ENCODE measurements around the gene ALDH1A2.

The ALDH1A2 gene

DNA sequence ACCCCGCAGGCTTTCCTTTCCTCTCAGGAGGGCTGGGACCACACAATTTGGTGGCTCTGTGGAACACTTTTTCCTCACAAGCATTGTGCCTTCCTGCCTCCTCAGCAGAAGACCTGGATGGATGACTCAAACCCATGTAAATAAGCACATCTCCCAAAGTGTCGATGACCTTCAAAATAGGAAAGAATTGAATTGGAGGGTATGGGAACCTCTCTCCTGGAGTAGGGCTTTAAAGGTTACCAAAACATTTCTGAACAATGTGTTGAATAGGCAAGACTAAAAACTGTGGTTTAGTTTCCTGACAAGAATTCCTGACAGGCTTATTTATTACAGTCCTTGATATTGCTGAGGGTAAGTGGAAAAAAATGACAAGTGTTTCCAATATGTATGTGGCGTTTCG is 118.2 kb downstream of the ALDH1A2 start:
- DNase-seq (ENCODE audit: low spot score) (no peak), FAIRE-seq (no peak)

DNA sequence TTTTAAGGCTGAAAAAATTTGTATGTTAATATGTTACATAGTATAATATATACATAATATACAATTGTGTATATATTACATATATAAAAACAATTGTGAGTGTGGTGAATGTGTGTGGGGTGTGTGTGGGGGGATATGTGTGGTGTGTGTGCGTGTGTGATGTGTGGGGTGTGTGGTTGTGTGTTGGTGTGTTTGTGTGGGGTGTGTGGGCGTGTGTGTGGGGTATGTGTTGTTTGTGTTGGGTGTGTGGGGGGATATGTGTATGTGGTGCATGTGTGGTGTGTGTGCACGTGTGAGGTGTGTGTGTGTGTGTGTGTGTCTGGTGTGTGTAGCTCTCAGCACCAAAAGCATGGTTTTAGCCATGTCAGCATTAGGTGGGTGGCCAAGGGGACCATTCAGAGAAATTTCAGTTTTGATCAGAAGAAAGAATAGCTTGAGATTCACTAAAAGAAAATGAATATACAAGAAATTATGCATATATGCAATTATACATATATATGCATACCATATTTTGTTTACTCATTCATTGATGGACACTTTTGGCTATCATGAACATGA is 118.9 kb downstream of the ALDH1A2 start:
- DNase-seq (ENCODE audit: low spot score) = no peak
- peak; percentile 96 for FAIRE-seq

DNA sequence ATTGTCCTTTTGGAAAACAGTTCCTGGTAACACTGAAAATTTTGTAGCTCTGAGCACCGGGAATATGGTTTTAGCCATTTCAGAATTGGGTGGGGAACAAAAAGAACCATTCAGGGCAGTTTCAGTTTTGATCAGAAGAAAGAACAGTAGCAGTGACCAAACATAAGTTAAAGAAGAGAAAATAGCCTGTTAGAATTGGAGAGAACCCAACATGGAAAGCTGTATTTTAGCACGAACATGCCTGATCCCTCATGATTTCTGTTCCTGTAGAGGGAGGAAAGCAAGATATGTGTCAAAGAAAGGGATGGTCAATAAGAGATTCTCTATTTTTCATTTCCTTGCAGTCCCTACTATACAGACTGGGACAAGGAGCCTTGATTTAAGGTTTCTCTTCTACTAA is 119.9 kb downstream of the ALDH1A2 start:
- FAIRE-seq (no peak), DNase-seq (ENCODE audit: low spot score) (no peak)

DNA sequence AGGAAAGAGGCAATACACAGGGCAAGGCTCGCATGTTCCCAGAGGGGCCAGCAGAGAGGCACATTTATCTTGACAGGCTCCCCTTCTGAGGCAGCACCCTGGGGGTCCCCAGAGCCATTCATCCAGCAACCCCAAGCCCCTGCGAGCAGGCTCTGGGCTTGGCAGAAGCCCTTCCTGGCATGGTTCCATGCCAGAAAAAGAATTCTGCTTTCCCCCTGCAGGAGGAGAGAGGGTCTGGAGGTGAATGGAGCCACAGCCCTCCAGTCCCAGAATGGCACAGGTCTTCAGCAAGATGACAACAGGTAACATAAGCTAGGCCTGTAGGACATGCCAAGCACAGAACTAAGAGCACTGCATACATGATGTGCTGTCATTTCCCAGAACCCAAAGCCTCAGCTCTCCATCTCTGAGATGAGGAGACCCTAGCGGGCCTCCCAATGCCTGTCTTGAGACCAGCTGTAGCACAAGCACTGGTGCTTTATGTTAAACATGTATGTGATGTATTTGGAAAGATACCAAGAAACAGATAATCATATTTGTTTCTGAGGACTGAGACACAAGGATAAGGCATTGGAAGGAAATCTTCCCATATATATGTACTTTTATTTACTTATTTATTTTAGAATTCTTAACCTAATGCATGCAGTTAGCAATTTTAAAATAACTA is 121.6 kb downstream of the ALDH1A2 start:
- FAIRE-seq = no peak
- no peak for DNase-seq (ENCODE audit: low spot score)

DNA sequence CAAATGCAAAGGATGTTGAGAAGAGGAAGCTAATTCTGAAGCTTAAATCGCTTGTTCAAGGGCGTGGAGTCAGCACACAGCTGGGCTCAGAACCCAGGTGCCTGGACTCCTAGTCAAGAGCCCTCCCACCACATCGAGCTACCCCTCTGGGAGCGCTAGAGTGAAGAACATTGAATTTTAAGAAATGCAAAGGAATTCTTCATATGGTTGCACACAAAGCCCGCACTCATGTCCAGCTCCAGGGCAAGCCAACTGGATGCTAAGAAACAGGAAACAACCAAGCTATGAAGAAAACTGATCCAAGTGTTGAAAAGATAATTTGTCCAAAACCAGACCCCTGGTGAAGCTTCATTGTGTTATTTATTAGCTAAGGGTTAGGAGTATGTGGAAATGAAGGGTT is 122.3 kb downstream of the ALDH1A2 start:
- no peak for FAIRE-seq
- no peak for DNase-seq (ENCODE audit: low spot score)

DNA sequence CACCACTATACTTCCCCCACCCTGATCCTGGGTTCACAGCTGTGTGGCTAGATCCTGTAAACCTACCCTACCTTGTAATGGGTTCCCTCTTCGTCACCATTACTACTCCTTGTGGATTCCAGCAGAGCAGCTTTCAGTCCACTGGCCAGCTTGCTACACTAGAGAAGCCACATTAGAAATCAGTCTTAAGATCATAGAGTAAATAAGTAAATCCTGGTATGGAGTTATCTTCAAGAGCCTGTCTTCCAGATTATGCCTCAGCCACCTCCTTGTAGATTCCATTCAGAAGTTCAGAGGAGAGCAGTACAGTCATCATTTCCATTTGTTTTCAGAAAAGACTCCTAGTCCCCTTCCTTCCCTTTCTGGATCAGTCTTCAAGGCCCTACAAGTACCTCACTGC is 123.7 kb downstream of the ALDH1A2 start:
- no peak for DNase-seq (ENCODE audit: low spot score)
- FAIRE-seq = no peak

DNA sequence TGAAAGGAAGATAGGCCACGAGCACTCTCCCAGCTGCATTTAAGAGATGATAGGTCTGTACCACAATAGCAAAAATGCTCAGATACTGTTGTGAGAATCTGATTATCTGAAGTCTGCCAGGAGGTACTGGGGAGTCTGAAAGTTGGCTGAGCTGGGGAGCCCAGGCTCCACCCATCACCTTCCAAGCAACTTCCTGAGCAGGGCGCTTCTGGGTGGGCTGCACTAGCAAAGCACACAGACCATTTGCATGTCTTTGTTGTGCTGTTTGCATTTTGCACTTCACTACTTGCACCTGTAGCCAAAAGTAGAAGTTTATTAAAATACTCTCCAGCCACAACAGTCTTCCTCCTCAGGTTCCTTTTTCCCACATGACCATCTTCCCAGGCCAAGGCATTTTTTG is 133.2 kb downstream of the ALDH1A2 start:
- no peak for DNase-seq (ENCODE audit: low spot score)
- FAIRE-seq = no peak

DNA sequence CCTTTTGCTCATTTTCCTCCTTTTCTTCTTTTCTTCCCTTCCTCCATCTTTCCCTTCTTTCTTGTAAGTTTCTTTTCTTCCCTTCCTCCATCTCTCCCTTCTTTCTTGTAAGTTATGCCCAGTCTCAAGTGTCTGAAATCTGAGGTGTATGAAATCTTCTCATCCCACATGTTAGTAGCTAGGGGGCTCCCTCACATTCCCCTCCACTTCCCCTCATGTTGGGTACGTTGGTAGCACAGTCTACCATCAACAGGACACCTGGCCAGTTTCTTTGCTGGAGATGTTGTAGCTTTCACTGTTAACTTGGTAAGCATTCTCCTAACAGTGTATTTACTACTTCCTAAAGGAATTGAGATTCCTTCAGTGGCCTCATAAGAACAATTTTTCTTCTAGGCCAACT is 133.9 kb downstream of the ALDH1A2 start:
- no peak for FAIRE-seq
- DNase-seq (ENCODE audit: low spot score) = no peak

DNA sequence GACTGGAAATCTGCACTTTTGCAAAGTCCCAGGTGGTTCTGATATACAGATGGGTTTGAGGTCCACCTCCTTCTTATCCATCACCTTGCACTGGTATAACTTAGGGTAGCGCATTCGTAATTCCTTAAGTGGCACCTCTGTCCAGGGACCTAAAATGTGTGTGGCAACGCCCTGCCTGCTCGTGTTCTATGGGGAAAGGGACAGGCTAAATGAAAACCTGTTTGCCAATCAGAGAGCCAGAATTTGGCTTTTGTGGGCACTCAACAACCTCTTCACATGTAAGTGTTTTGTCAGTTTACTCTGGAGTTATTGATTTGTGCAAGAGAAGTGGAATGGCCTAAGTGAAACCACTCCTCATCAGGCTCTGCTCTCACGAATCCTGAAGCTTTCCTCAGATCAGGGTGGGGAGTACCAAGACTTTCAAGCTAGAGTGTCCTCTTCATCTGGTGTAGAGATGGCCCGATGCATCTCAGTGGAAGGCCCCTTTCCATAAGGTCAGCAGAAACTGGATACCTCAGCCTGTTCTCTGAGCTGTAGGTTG is 138.3 kb downstream of the ALDH1A2 start:
- FAIRE-seq (no peak), DNase-seq (ENCODE audit: low spot score) (no peak)

DNA sequence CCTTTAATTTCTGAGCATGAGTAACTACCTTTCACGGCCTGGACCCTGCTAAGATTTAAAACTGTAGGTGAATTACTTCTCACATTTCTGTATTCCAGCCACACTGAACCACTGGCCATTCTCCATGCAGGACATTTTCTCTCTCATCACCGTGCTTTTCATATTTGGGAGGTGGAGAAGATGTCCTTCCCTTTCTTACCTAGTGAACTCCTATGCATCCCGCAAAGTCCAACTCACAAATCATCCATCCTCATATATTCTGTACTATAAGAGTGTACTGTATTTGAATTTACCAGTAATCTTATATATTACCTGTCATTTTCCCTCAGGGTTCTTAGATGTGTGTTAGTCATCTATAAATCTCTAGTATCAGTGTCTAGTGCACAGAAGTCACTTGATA is 139.9 kb downstream of the ALDH1A2 start:
- no peak for FAIRE-seq
- DNase-seq (ENCODE audit: low spot score) = no peak

DNA sequence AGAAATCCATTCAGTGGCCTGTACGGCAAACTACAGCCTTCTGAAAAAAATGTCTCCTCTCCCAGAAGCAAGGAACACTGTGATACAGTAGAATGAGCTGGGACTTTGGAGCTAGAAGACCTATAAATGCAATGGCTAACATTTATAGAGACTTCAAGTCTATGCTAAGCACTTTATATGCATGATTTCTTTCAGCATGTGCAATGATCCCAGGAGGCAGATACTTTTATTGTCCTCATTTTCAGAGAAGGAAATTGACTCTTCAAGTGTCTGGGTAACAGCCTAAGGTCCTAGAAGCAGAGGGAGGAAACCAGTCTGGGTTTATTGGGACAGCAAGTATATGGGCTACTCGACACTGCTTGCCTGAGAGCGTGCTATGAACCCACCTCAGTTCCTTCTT is 140.9 kb downstream of the ALDH1A2 start:
- FAIRE-seq (no peak), DNase-seq (ENCODE audit: low spot score) (no peak)

DNA sequence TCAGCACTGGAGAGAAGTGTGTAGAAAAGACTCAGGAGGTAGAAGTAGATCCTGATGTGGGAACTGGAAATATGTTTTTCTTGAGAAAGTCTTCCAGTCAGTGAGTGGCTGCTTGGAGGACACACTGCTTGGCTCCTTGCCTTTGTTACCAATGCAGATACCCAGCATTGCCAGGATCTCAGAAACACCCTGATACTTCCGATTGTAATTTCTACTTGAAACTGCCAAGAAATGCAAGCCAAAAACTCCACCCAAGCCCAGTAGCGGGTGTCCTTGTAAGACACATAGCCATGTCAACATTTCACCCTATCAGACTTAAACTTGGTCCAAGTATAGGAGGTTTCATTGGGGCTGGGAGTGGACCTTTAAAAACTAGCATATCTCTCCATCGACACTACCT is 141.8 kb downstream of the ALDH1A2 start:
- DNase-seq (ENCODE audit: low spot score) = no peak
- no peak for FAIRE-seq

DNA sequence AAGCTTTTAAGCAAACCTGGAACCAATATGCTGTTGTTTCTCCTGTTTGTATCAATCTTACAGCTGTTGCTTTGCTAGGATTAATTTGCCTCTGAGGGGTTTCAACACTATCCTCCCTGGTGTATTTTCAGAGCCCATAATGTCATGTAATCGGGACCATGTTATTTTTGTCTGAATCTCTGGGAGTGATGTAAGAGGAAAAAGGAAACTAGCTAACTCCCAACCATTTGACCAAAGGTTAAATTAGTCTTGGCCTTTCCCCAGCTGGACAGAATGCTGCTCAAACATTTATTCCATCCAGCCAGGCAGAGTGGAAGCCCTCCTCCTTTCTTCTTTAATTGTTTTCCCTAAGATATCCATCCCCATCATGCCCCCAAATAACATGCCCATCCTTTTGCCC is 142.2 kb downstream of the ALDH1A2 start:
- FAIRE-seq (no peak), DNase-seq (ENCODE audit: low spot score) (no peak)

DNA sequence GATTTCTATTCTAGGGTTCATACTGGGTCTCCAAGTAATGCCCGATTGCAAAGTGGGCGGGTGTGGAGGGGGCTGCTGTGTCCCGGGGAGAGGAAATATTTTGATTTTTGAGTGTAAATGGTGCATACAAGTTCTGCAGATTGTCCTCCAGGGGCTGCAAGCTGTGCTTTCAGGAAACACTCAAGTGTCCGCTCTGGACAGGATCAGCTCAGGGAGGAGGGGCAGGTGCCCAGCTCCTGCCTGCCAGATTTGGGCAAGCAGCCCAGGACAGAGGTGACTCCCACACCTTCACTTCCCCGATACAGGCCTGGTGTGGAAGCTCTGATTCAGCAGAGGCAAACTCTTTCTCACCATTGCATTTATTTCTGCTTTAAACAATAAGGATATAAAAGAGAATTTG is 142.7 kb downstream of the ALDH1A2 start:
- no peak for FAIRE-seq
- DNase-seq (ENCODE audit: low spot score) = peak; percentile 43

DNA sequence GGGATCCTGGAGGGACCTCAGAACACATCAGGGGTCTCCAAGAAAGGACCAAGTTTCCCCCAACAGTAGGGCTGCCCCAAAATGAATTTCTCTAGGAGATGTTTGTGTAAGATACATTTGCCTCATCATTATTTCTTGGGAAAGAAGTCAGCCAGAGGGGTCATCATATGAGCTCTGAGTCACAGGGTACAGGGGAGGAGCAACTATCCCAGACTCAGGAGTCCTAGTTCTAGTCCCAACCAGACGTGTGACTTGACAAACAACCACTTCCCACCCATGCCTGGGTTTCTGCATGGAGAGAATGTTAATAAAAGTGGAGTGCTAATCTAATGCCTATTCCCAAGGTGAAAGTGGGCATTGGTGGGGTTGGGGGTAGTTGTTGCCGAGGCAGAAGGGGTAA is 144.1 kb downstream of the ALDH1A2 start:
- FAIRE-seq = no peak
- DNase-seq (ENCODE audit: low spot score) = no peak

DNA sequence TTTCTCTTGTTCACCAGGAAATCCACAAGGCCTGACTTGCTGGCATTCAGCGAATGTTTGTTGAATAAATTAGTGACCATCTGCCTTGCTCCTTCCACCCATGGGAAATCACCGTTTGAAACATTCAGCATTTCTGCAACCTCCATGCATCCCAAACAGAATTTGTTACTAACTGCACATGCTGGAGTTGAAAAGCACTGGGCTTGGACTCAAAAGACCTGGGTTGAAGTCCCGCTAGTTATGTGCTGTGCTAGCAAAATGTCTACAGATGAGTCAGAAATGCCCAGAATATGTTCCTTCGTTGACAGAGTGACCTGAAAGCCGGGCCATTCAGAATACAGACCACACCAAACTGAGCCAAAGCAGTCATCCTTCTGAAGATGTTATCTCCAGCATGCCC is 144.6 kb downstream of the ALDH1A2 start:
- FAIRE-seq (no peak), DNase-seq (ENCODE audit: low spot score) (no peak)

DNA sequence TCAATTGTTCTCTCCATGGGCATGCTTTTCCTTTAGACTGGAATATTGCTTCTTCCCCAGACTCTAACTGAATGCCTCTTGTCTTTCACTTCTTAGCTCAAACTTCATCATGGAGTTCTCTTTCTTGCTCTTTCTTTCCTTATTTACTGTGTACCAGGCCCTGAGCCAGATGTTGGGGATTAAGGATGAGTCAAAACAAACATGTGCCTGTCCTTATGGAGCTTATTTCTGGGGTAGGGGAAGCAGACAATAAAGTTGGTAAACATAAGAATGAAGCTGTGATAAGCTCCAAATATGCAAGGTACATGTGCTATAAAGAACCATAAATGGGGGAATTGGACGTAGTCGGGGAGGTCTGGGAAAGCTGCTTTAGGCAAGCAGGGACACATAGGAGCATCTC is 145.8 kb downstream of the ALDH1A2 start:
- DNase-seq (ENCODE audit: low spot score) (no peak), FAIRE-seq (no peak)

DNA sequence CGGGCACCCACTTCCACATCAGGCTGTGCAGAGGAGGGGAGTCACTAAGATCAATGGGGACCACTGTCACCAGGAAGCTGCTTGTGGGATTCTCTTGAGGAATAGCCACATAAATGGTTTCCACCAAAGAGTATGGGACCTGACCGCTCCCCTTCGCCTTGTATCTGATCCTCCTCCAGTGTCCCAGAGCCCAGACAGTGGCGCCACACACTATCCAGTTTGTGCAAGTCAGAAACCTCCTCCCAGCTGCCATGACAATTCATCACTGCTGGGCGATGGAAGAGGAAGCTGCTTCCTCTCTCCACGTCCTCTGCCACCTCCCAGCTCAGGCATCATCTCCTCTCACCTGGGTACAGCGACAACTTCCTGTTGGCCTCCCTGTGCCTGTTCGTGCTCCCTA is 147.5 kb downstream of the ALDH1A2 start:
- FAIRE-seq (no peak), DNase-seq (ENCODE audit: low spot score) (no peak)

DNA sequence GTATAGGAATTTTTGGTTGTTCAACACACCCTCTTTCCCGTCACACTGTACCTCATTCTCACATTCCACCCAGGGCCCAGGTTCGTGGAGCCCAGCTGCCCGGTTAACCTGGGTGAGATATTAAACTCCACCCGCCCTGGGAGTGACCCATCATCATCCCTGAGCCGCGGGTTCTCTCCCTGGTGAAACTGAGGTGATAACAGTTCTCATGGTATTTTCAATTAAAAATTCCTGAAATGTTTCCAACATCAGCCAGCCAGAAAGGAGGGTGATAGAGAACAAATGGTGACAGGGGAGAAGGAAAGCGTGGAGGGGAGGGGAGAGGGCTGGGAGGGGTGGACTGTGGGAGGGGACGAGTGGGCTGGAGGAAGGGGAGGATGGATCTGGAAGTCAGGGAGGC is 148.8 kb downstream of the ALDH1A2 start:
- FAIRE-seq (peak; percentile 46), DNase-seq (ENCODE audit: low spot score) (no peak)

DNA sequence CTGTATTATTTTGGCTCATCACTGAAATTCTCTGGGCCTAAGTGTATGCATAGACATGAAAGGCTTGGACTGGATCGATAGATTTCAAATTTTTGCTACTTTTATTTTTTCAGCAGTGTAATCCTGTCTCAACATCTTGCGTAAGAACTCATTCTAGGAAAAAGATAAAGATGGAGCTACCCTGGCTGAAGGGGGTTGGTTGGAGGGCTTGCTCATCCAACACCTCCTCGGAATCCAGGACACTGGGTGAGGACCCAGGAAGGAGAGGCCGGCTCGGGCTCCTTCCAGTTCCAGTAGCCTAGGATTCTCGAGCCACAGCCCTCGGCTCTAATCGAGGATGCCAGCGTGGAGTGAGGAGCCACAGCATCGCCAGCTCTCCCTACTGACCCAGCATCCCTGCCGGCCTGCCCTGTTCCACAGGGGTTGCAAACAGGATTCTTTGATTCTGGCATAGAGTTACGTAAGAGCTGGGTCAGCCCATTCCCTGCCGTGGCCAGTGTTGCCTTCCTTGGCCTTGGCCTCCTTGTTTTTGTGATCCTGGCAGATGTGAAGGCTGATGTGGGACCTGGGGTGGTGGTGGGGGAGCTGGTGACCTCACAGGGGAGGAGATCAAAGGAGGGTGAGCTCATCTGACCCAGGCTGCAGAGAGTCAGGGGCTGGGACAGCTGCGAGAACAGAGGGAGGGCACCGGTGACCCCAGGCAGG is 149.5 kb downstream of the ALDH1A2 start:
- FAIRE-seq = no peak

DNA sequence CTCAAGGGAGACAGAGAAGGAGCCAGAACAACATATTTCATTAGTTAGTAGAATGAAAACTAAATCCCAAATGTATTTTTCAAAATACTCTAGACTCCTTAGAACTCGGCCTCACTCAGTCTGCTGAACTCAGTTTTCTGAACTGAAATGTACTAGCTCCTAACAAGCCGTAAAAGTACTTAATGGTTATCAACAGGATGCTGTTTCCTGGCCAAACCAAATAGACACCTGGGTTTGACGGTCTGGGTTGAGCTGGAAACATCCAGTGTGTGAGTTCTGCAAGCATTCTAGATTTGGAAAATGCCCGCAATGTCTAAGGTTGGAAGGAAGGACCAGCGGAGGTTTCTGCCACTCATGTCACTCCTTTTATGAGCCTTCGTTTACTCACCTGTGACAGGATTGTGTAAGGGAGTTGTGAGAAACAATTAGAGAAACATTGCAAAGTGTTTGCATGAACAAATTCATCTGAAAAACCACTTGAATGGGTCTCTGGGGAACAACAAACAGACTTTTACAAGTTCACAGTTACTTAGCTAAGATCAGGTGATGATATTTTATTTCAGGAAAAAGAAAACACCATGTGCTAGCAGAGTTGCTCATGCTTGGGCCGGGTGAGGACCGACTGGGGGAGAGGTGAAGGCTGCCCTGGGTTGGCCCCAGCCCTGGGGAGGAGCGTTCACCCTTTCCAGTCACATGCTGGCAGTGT is 151.0 kb downstream of the ALDH1A2 start:
- FAIRE-seq (no peak), DNase-seq (ENCODE audit: low spot score) (no peak)

More for the DNA sequence above, 149.5 kb downstream of the ALDH1A2 start:
- DNase-seq (ENCODE audit: low spot score) = no peak

DNA sequence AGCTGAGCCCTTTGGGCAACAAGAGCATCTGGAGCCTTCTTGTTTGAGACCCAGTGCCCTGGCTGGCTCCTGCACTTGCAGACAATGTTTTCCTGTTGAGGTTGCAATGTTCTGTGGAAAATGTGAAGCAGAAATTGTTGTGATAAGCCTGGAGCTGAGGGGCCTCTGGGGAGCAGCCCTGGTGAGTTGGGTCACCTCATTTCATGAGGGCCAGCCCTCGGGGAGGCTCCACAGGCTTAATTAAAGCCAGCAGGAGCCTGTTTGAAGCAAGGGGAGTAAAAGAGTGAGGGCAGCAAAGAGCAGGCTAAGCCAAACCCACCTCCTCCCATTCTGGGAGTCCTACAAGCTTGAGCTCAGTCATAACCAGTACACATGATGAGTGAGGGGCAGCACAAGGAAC is 154.3 kb downstream of the ALDH1A2 start:
- FAIRE-seq = peak; percentile 23

More for the DNA sequence above, 154.3 kb downstream of the ALDH1A2 start:
- DNase-seq (ENCODE audit: low spot score) = no peak
